Neural progenitor cell (in vitro differentiated cells): ENCODE data around the gene IFT20.

Experiments
- EZH2 ChIP-seq: fragments of 200-600 bp; sonication (generic); IDR thresholded peaks from 2 replicates; pipeline ENCODE4 v1.6.1; 2017; ENCODE audit warnings: antibody characterized with exemption, mild to moderate bottlenecking, moderate library complexity
- EZH2phosphoT487 ChIP-seq: fragments of 200-600 bp; sonication (generic); IDR thresholded peaks from 2 replicates; pipeline ENCODE4 v1.6.1; 2017; ENCODE audit warnings: antibody characterized with exemption
- TF ChIP-seq, protein P1 (sequence below): fragments of 200-600 bp; sonication (generic); IDR thresholded peaks from 2 replicates; pipeline ENCODE4 v1.5.1; 2017; ENCODE audit warnings: antibody characterized with exemption, mild to moderate bottlenecking

DNA sequence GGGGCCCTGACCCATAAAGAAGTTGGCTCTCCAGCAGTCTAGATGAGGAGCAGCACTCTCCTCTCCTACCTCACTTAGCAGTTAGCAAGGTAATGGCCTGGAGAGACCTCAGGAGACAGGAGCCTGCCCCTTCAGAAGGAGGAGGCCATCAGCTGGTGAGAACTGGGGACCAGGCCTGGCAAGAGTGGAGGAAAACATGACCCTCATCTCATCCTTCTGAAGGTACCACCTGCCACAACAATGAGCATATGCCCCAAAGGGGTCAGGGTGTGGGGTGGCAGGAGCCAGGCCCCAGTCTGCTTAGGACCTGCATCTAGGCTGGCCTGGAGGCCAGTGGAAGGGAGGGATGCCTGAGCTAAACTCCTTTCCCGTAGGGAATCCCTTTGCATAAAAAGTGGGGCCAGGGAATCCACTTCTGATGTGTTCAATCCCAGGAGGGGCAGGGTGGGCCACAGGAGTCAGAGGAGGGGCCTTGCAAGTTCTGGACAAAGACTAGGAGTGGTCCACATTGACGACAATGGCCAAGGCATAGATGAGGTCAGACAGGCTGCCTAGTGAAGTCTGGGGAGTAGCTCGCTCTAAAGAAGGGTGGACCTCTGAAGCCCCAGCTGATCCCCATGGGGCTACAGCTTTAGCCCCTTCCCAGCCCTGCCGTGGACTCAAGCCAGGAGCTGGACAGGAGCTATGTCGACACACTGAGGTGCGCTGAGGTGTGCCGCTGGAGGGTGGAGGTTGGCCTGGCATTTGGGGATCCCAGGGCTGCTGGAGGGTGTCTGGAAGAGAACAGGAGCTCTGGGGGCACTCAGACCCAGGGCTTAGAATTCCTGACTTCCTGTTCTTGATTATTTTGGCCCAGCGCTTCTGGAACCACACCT, 28.7 kb upstream of the IFT20 start:
- TF ChIP-seq, protein P1, sequence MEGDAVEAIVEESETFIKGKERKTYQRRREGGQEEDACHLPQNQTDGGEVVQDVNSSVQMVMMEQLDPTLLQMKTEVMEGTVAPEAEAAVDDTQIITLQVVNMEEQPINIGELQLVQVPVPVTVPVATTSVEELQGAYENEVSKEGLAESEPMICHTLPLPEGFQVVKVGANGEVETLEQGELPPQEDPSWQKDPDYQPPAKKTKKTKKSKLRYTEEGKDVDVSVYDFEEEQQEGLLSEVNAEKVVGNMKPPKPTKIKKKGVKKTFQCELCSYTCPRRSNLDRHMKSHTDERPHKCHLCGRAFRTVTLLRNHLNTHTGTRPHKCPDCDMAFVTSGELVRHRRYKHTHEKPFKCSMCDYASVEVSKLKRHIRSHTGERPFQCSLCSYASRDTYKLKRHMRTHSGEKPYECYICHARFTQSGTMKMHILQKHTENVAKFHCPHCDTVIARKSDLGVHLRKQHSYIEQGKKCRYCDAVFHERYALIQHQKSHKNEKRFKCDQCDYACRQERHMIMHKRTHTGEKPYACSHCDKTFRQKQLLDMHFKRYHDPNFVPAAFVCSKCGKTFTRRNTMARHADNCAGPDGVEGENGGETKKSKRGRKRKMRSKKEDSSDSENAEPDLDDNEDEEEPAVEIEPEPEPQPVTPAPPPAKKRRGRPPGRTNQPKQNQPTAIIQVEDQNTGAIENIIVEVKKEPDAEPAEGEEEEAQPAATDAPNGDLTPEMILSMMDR: no peak
- TF ChIP-seq EZH2phosphoT487 (no peak), EZH2 (no peak)
